GM12878 (cell line): Measurements from ENCODE around the gene CUEDC1. TPM values are rescaled to one million over a fixed set of nuclear protein-coding genes. Genes with fewer than 3 reads are reported as not detected.

ENCODE experiments used
- ATAC-seq: fragments of 200-7000 bp; cut with Tn5 transposase; 3 replicates; pipeline ENCODE4 v1.9.1; 2020; ENCODE audit warnings: mild to moderate bottlenecking, moderate library complexity
- BruUV-seq: library from RNA; stranded (reverse); fragments of 400-500 nt; replicated peaks from 2 replicates; lab custom pipeline; 2021; lab: Mats Ljungman, UMichigan
- CTCF ChIA-PET: fragments of 300-600 bp; sonication (Branson Sonifier 250); formaldehyde crosslinking; extraction: SDS; loops from one replicate; lab custom pipeline; 2021; ENCODE audit warnings: inconsistent platforms; lab: Yijun Ruan, JAX
- POLR2A ChIA-PET: fragments of 350-600 bp; formaldehyde crosslinking; extraction: SDS; loops from one replicate; lab custom pipeline; 2021; ENCODE audit warnings: inconsistent platforms; lab: Charles Lee
- RAD21 ChIA-PET: fragments of 300-600 bp; sonication (Branson Sonifier 250); formaldehyde crosslinking; loops from one replicate; lab custom pipeline; 2023; ENCODE audit warnings: antibody characterized with exemption; ENCODE audit not compliant: unreplicated experiment; lab: Charles Lee
- SMC1A ChIA-PET: fragments of 300-600 bp; sonication (Branson Sonifier 250); formaldehyde crosslinking; loops from one replicate; lab custom pipeline; 2023; ENCODE audit not compliant: unreplicated experiment, uncharacterized antibody; lab: Charles Lee
- DNase-seq: peaks from one replicate; pipeline ENCODE4 v3.0.0-alpha.2; 2011; ENCODE audit warnings: low read depth, low spot score
- FAIRE-seq: peaks from 3 replicates; lab custom pipeline; 2011; peaks lifted over from hg19 to GRCh38; lab: Jason Lieb, UNC
- H2AFZ ChIP-seq: 2 replicates; pipeline ENCODE4 v1.6.0; 2011; ENCODE audit warnings: low read depth, low read length, control low read depth; ENCODE audit not compliant: control insufficient read depth
- H3K27ac ChIP-seq: 2 replicates; pipeline ENCODE4 v1.5.1; 2011; ENCODE audit warnings: control low read depth; ENCODE audit not compliant: control insufficient read depth, insufficient read depth
- H3K27me3 ChIP-seq, 2 experiments: replicated peaks in 1 of 2; 2 replicates each; pipeline versions ENCODE4 v1.6.0 to v1.6.1; 2011; ENCODE audit warnings: low read length in 1 of 2; ENCODE audit not compliant: control insufficient read depth in 2 of 2, insufficient read depth in 2 of 2
- H3K36me3 ChIP-seq, 2 experiments: 2 replicates each; pipeline ENCODE4 v1.5.1; 2011; ENCODE audit warnings: low read length in 1 of 2; ENCODE audit not compliant: control insufficient read depth in 2 of 2, insufficient read depth in 2 of 2
- H3K4me1 ChIP-seq: 2 replicates; pipeline ENCODE4 v1.6.1; 2011; ENCODE audit warnings: mild to moderate bottlenecking, low read length, moderate library complexity, mixed read lengths; ENCODE audit not compliant: control insufficient read depth, insufficient read depth
- H3K4me2 ChIP-seq: 2 replicates; pipeline ENCODE4 v1.6.0; 2011; ENCODE audit warnings: control low read depth; ENCODE audit not compliant: control insufficient read depth, insufficient read depth
- H3K4me3 ChIP-seq: fragments of 200-600 bp; sonication (generic); 2 replicates; pipeline ENCODE4 v1.5.1; 2016
- H3K79me2 ChIP-seq: 2 replicates; pipeline ENCODE4 v1.6.0; 2011; ENCODE audit warnings: low read length; ENCODE audit not compliant: control insufficient read depth, insufficient read depth
- H3K9ac ChIP-seq: 2 replicates; pipeline ENCODE4 v1.8.0; 2011; ENCODE audit warnings: low read length, control low read depth, mixed read lengths; ENCODE audit not compliant: control insufficient read depth, insufficient read depth
- H3K9me3 ChIP-seq: replicated peaks from 3 replicates; pipeline ENCODE4 v1.5.1; 2011; ENCODE audit warnings: mild to moderate bottlenecking, low read length; ENCODE audit not compliant: control insufficient read depth, insufficient read depth
- H4K20me1 ChIP-seq: 2 replicates; pipeline ENCODE4 v1.6.0; 2011; ENCODE audit not compliant: control insufficient read depth, insufficient read depth
- ATF2 ChIP-seq: IDR thresholded peaks from 2 replicates; pipeline ENCODE4 v1.6.1; 2012; ENCODE audit warnings: low read length, inconsistent platforms
- CUX1 ChIP-seq: IDR thresholded peaks from 2 replicates; pipeline ENCODE4 v1.6.1; 2012; ENCODE audit warnings: improper control_type of control experiment, low read depth, low read length; ENCODE audit not compliant: insufficient replicate concordance
- ETV6 ChIP-seq, 2 experiments: fragments of 450-650 bp in 1 of 2; IDR thresholded peaks in 1 of 2; conservative IDR thresholded peaks in 1 of 2; 2 replicates each; pipeline ENCODE4 v1.6.1; 2014; ENCODE audit warnings: antibody characterized with exemption in 1 of 2, borderline replicate concordance in 1 of 2, low read depth in 1 of 2, mild to moderate bottlenecking in 1 of 2, moderate library complexity in 1 of 2
- FOXK2 ChIP-seq: fragments of 450-650 bp; IDR thresholded peaks from 2 replicates; pipeline ENCODE4 v1.6.1; 2017; ENCODE audit warnings: mild to moderate bottlenecking, moderate library complexity
- POU2F2 ChIP-seq: IDR thresholded peaks from 3 replicates; pipeline ENCODE4 v1.6.1; 2011; ENCODE audit warnings: low read depth, mild to moderate bottlenecking, low read length, borderline replicate concordance
- TCF12 ChIP-seq: IDR thresholded peaks from 2 replicates; pipeline ENCODE4 v1.6.1; 2011; ENCODE audit warnings: low read depth, mild to moderate bottlenecking, low read length
- TCF3 ChIP-seq: IDR thresholded peaks from 2 replicates; pipeline ENCODE4 v1.6.1; 2012; ENCODE audit warnings: low read depth, mild to moderate bottlenecking, low read length, borderline replicate concordance; ENCODE audit not compliant: insufficient read depth
- ZNF687 ChIP-seq: fragments of 450-650 bp; IDR thresholded peaks from 2 replicates; pipeline ENCODE4 v1.6.1; 2017; ENCODE audit warnings: mild to moderate bottlenecking, moderate library complexity
- WGBS: methylation state at CpG from one replicate; pipeline ENCODE4 v1.1.6; 2016; ENCODE audit warnings: low lambda C conversion rate; ENCODE audit not compliant: insufficient replicate concordance, insufficient coverage; ENCODE audit errors: missing lambda C conversion rate; 5-methylcytosine and 5-hydroxymethylcytosine counted together
- in situ Hi-C: fragments of 300-500 bp; cut with MboI; formaldehyde crosslinking; loops from 9 replicates; pipeline ENCODE4 v1.14.3; 2018; ENCODE audit warnings: mixed read lengths
- intact Hi-C: fragments of 100-400 bp; cut with micrococcal nuclease; formaldehyde crosslinking; loops from one replicate; pipeline ENCODE4 v1.14.2; 2022; ENCODE audit not compliant: unreplicated experiment
- polyA plus RNA-seq, 11 experiments: library from polyadenylated mRNA; depleted of rRNA in 4 of 11; unstranded in 6 of 11; stranded (reverse) in 5 of 11; fragments of >200 nt; fragmentation: Nextera tagmentation in 4 of 11; fragmentation: Illumina TruSeq in 1 of 11; extraction: Ambion mirVana in 4 of 11; extraction: Trizol in 1 of 11; gene quantifications; 1 replicate in 1 of 11; 2 replicates in 10 of 11; pipeline versions ENCODE4 v1.2.1 to v1.2.3, GENCODE V29; 2011 to 2016; ENCODE audit warnings: inconsistent platforms in 2 of 11, missing spikeins in 2 of 11, low read depth in 1 of 11
- total RNA-seq, 4 experiments: library from RNA; depleted of rRNA in 3 of 4; stranded (reverse); fragments of >200 nt in 3 of 4; fragmentation: Illumina TruSeq in 1 of 4; extraction: Trizol in 1 of 4; gene quantifications; 2 replicates each; pipeline versions ENCODE4 v1.2.1 to v1.2.3, GENCODE V29; 2013 to 2021
- TF ChIP-seq, protein P1 (sequence below): fragments of 450-650 bp; IDR thresholded peaks from 2 replicates; pipeline ENCODE4 v1.6.1; 2016; ENCODE audit warnings: mild to moderate bottlenecking

The CUEDC1 gene
- total and polyA plus RNA-seq, 10 of the 15 experiments (the other 5 are each of a cell fraction or from before 2014, with no cell fraction given) = 0.24 to 7.4 (median 1.8) TPM

GRCh38 chr17:57873261-57874057 lies 81.8 kb downstream of the CUEDC1 start:
- Histone ChIP-seq H3K27ac (no peak overlapping the region), H4K20me1 (no peaks in the 10 kb centered on the region), H3K4me2 (no peak overlapping the region), H3K27me3 (peaks cover 0 to 1% of the 10 kb centered on the region in 2 experiments; a peak in 1 of 4 replicates), H3K4me3 (no peak overlapping the region), H3K9ac (no peak overlapping the region), H2AFZ (no peak overlapping the region), H3K36me3 (no peaks in the 10 kb centered on the region), H3K9me3 (no peaks in the 10 kb centered on the region; the same call in 2 of the 3 replicates), H3K79me2 (no peaks in the 10 kb centered on the region), H3K4me1 (peaks cover 16% of the 10 kb centered on the region)
- ChIA-PET SMC1A (interaction anchor here (1.0 kb wide), 2 partner anchors 16 to 22 kb away, joined by 3 read pairs; no protein-coding TSS in a partner anchor), CTCF (interaction anchor here (0.9 to 2.1 kb wide), 6 partner anchors 14 to 239 kb away, joined by 3 to 7 read pairs (median 4); no protein-coding TSS in a partner anchor), RAD21 (no interaction called here), POLR2A (interaction anchor here (1.0 to 1.3 kb wide), 2 partner anchors 28 to 134 kb away, joined by 3 read pairs; partner anchors contain the start of gene SRSF1)
- in situ Hi-C loops = no loop called here
- 67% methylated on average over 16 of the region's 16 CpGs for WGBS
- no TSS peak for BruUV-seq
- no peak for DNase-seq
- intact Hi-C loops = no loop called here
- FAIRE-seq = no peak
- no peak for ATAC-seq
- TF ChIP-seq ZNF687 = no peak
- no peak for TF ChIP-seq TCF3
- TF ChIP-seq POU2F2 = no peak
- no peak for TF ChIP-seq CUX1
- TF ChIP-seq TCF12 = no peak
- TF ChIP-seq, protein P1, sequence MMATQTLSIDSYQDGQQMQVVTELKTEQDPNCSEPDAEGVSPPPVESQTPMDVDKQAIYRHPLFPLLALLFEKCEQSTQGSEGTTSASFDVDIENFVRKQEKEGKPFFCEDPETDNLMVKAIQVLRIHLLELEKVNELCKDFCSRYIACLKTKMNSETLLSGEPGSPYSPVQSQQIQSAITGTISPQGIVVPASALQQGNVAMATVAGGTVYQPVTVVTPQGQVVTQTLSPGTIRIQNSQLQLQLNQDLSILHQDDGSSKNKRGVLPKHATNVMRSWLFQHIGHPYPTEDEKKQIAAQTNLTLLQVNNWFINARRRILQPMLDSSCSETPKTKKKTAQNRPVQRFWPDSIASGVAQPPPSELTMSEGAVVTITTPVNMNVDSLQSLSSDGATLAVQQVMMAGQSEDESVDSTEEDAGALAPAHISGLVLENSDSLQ = no peak
- no peak for TF ChIP-seq ATF2
- TF ChIP-seq FOXK2 = no peak
- no peak for TF ChIP-seq ETV6 (conservative IDR thresholded peaks at IDR 0.05 in 1 of 2, IDR thresholded peaks at IDR 0.05 in 1 of 2; ENCODE audit: borderline replicate concordance in 1 of 2, low read depth in 1 of 2)
